Esophagus muscularis mucosa (tissue), 4 donors: ENCODE data around the gene MAGI1.

Source experiments
- CTCF ChIP-seq, 3 experiments: fragments of 200-600 bp in 2 of 3; fragments of 450-650 bp in 1 of 3; sonication (generic) in 2 of 3; IDR thresholded peaks; one replicate each; pipeline ENCODE4 v1.5.1; 2017 to 2019; ENCODE audit warnings: antibody characterized with exemption in 3 of 3, mild to moderate bottlenecking in 2 of 3, moderate library complexity in 1 of 3
- EP300 ChIP-seq: sonication (generic); formaldehyde crosslinking; IDR thresholded peaks from one replicate; pipeline ENCODE4 v1.6.1; 2017; ENCODE audit warnings: antibody characterized with exemption
- POLR2A ChIP-seq: fragments of 450-650 bp; IDR thresholded peaks from one replicate; pipeline ENCODE4 v1.6.1; 2017; ENCODE audit warnings: antibody characterized with exemption, moderate library complexity, mild to moderate bottlenecking, low read depth

- TF ChIP-seq CTCF (IDR thresholded peaks at IDR 0.05) (no peak), EP300 (no peak), POLR2A (no peak)
These were observed 647.6 kb downstream of the MAGI1 start for GRCh38 chr3:65391068-65391467.
